ENCODE measurements around the gene GRM4. TPM values are rescaled to one million over a fixed set of nuclear protein-coding genes. Genes with fewer than 3 reads are reported as not detected.

GRM4 gene
- total and polyA plus RNA-seq, 9 of the 15 experiments (the other 6 are each of a cell fraction or from before 2014, with no cell fraction given): 0.18 TPM; not detected in 8

DNA sequence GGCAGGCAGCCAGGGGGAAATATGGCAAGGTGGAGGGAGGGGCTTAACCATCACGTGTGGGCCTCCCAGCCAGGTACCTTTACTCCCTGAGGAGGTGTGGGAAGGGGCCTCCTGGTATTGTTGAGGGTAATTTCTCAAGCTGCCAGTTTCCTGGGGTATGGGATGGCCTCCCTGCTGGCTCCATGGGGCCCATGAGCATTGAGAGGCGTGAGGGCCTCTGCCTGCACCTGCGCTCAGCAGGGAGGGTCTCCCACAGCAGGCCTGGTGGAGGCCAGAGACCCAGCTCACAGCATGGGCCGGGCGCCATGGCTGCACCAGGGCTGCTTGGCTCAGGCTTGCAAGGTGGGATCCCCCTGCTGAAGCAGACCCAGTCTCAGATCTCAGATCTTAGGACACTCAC is 113.0 kb downstream of the GRM4 start (continued):
- TF ChIP-seq, protein P1, sequence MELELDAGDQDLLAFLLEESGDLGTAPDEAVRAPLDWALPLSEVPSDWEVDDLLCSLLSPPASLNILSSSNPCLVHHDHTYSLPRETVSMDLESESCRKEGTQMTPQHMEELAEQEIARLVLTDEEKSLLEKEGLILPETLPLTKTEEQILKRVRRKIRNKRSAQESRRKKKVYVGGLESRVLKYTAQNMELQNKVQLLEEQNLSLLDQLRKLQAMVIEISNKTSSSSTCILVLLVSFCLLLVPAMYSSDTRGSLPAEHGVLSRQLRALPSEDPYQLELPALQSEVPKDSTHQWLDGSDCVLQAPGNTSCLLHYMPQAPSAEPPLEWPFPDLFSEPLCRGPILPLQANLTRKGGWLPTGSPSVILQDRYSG (tag; conservative IDR thresholded peaks at IDR 0.05; ENCODE audit: low read depth): no peak
- no peak for TF ChIP-seq KLF6 (CRISPR knock-in tag; IDR thresholded peaks at IDR 0.05; ENCODE audit: borderline replicate concordance)
- no peak for TF ChIP-seq KHSRP (IDR thresholded peaks at IDR 0.05)
- no peak for TF ChIP-seq XRCC3 (IDR thresholded peaks at IDR 0.05)
- TF ChIP-seq, protein P2, sequence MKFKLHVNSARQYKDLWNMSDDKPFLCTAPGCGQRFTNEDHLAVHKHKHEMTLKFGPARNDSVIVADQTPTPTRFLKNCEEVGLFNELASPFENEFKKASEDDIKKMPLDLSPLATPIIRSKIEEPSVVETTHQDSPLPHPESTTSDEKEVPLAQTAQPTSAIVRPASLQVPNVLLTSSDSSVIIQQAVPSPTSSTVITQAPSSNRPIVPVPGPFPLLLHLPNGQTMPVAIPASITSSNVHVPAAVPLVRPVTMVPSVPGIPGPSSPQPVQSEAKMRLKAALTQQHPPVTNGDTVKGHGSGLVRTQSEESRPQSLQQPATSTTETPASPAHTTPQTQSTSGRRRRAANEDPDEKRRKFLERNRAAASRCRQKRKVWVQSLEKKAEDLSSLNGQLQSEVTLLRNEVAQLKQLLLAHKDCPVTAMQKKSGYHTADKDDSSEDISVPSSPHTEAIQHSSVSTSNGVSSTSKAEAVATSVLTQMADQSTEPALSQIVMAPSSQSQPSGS (CRISPR knock-in tag; IDR thresholded peaks at IDR 0.05): no peak
- TF ChIP-seq KAT2B (IDR thresholded peaks at IDR 0.05; ENCODE audit: low read depth, low read length): no peak
- TF ChIP-seq MCM2 (IDR thresholded peaks at IDR 0.05; ENCODE audit: low read depth): no peak
- no peak for TF ChIP-seq OTX1 (CRISPR knock-in tag; IDR thresholded peaks at IDR 0.05)
